SKM-1 (cell line): ENCODE data around the gene SERINC4.

ENCODE experiments used
- DNase-seq: peaks from one replicate; lab custom pipeline; 2025; ENCODE audit not compliant: unreplicated experiment; lab: John Stamatoyannopoulos, UW

SERINC4 gene

DNA sequence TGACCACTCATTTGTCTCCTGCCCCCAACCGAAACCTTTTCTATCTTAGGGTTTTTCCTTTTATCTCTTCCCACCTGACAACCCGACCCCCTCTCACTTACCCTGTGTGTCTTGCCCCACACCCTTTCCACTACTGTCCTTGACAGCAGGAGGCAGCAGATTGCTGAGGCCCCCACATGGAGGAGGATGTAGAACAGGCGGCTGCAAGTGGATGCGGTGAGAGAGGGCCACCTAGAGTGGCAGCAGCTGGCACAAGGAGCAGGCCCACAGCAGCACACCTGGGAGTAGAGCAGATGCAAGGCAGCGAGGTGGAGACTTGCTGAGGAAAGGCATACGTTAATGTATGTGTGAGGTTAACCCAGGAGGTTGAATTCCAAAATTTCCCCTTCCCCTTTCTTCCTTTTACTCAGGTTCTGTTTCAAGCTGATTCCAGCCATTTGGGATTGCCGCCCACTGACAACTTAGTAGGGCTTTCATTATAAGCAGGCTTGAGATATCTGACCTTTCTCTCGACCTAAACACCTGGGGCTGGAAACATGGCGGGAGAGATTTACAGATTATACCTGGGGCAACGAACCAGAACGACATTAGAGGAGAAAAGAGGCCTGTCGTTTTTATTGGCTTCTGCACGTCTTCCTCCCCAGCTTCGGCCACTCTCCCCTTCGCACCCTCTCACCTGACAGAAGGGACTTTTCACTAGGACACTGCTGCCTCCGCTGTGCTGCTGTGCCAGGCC, 643 bp downstream of the SERINC4 start:
- no peak for DNase-seq

DNA sequence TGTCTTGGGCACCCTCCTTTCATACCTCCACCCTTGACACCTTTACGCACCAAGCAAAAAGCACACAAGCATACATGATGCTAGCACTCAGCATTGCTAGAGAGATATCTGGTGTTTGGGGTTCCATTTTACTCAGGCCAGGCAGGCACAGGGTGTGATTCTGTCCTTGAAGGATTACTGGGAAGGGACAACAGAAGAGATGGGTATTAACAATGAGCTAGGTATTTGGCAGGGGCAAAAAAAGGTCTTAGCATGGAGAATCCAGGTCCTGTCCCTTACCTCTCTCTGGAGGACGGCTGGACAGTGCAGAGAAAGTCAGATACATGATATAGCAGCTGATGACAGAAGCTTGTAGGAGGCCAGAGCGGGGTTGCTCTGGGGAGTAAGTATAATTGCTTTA, 3.5 kb downstream of the SERINC4 start:
- DNase-seq: no peak

DNA sequence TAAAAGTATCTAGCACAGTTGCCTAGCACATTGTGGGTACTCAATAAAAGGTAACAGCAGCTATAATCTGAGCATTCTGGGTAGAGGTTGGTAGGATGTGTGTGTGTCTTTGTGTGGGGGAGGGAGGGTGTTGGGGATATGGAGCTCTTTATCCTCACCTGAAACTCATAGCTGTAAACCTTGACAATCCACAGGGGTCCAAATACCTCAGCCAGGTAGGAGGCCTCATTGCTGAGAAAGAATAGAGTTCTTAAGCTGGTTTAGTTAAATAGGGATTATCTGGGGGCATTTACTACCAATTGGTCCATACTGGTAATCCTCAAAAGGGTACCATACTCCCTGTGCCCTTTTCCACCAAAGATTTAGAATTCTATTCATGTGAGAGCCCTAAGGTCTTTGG, 4.0 kb downstream of the SERINC4 start:
- no peak for DNase-seq

DNA sequence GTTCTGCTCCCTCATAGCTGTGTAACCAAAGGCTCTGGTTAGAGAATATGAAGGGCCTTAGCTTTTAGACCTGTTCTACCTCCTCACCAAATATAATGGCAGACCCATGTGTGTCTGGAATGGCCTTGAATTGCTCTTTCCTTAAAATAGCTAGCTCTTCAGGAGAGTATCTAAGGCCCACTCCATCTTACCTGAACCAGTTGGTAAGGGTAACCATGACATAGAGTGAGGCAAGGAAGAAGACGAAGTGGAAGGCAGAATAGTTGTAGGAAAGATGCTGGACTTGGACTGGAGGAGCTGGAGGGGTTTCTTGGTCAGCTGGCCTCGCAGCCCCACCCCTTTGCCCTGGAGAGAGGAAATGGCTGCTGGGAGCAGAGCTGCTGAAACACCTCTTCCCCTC, 4.8 kb downstream of the SERINC4 start:
- DNase-seq: no peak

DNA sequence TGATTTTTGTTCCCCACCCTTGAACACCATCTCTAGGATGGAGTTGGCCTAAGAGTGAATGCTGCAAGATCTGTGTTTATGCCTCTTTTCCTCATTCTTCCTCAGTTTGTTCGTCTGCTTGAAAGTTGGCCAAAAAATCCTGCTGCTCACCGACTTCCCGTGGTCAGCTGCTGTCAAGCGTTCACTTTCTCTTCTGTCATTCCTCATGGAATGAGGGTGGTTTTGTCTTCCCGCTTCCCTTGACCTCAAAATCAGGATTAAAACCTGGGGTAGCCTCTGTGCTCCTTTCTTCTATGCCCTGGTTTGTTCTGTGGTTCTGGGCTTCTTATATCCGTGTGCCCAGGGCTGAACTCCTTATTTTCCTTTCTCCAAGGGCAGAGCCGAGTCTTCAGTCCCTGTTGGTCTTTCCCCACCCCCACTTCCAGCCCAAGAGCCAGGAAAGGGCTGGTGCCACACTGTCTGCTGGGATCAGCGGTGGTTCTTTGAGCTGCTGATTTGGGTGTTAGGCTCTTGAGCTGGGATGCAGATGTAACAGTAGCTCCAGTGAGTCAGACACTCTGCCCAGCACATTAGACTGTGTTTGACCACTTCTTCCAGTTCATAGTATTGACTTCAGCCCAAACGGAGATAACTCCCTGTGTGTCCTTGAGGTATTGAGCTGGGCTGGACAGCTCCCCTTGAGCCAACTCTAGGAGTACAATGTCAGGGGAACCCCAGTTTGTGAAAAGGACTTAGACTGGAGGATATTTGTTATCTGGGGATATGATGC, 5.6 kb downstream of the SERINC4 start:
- no peak for DNase-seq

DNA sequence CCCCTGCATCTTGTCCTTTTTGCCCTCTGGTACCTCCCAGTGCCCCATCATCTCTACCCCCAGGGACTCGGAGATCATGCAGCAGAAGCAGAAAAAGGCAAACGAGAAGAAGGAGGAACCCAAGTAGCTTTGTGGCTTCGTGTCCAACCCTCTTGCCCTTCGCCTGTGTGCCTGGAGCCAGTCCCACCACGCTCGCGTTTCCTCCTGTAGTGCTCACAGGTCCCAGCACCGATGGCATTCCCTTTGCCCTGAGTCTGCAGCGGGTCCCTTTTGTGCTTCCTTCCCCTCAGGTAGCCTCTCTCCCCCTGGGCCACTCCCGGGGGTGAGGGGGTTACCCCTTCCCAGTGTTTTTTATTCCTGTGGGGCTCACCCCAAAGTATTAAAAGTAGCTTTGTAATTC, 6.4 kb downstream of the SERINC4 start:
- DNase-seq: no peak

DNA sequence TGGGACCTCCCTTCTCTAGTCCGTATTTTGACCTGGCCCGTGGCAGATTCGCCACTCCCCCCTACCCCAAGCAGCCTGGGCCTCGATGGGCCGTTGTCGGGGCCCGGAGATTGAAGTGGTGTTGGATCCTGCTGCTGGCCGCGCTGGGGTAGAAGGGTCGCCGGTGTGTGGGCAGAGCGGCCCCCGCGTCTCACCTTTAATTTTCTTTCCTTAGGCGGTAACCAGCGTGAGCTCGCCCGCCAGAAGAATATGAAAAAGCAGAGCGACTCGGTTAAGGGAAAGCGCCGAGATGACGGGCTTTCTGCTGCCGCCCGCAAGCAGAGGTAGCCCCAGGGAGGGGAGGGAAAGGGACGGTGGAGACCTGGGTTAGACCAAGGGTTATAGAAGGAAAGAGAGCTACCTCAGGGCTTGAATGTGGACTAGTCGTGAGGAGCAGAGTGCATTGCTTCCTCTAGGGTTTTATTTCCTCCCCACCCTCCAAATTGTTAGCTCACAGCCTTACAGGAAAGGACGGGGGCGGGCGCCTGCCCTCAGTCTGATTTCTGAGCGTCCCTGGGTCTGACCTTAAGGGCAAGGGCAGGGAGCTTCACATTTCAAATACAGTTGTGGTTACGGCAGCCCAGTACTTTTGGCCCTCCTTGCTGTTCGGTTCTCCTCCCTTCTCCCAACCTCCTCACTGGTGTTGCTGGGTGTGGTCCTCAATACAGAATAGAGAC, 7.1 kb downstream of the SERINC4 start:
- DNase-seq: no peak

DNA sequence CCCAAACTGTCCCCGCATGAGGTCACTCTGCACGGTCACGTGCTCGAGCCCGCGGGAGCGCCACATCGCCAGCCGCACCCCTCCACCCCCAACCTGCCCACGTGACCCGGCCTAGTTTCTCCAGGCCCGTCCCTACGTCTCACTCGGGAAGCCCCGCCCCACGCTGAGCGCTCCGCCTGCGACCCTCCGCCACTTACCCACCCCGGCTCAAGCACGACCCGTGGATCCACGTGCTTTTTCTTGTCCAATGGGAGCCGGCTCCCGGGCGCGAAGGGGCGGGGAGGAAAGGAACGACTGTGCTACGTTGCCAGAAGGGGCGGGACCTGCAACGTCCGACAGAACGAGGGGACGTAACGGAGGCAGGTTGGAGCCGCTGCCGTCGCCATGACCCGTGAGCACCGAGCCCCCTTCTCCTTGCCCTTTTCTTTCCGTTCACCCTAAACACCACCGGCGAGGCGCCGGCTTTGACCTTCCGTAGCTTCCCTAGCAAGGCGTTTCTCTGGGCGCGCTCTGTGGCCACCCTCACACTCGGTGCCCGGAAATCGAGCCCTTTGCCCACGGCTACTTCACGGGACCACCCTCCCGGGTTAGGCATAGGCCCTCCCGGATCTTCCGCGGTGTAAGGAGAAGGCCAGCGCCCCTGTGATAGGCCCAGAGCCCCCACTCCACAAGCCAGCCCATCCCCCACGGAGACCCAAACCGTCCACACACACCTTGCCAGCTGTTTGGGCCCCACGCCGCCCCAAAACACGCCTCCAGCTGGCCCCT, 7.8 kb downstream of the SERINC4 start, which contains the start of gene SERF2:
SERF2 (plus strand) TSS at position 328 of the 768 bp plus-strand sequence; CDS start at position 385, 57 bp downstream.
- DNase-seq: peak; percentile 93

DNA sequence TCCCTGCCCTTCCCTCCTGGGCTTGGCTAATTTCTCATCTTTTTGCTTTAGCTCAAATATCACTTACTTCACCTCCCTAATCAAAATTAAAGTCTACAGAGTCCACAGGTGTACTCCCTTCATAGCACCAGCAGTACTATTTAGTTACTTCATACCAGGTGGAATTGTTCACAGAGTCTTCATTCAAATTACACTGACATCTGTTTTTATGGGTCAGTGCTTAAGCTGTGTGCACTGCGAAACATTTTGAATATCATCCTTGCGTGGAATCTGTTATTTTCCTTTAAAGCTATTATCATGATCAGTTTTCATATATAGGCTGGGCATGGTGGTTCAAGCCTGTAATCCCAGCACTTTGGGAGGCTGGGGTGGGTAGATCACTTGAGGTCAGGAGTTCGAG, 10.6 kb downstream of the SERINC4 start:
- no peak for DNase-seq

DNA sequence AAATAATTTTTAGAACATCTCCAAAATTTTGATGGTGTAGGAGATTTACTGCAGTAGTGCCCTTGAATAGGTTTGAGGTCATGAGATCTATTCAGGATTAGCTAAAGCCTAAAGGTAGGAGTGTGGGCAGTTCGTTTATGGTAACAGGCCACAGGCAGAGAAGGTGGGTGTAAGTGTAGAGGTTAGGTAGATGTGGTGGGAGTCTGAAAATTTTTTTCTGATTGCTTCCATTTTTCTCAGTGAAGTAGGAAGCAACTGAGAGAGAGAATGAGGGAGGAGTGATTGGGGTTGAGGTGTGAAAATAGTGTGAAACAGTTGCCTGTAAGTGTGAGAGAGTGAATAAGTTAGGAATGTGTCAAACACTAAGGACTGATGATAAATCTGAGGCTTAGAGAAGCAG, 21.0 kb downstream of the SERINC4 start:
- DNase-seq: no peak

DNA sequence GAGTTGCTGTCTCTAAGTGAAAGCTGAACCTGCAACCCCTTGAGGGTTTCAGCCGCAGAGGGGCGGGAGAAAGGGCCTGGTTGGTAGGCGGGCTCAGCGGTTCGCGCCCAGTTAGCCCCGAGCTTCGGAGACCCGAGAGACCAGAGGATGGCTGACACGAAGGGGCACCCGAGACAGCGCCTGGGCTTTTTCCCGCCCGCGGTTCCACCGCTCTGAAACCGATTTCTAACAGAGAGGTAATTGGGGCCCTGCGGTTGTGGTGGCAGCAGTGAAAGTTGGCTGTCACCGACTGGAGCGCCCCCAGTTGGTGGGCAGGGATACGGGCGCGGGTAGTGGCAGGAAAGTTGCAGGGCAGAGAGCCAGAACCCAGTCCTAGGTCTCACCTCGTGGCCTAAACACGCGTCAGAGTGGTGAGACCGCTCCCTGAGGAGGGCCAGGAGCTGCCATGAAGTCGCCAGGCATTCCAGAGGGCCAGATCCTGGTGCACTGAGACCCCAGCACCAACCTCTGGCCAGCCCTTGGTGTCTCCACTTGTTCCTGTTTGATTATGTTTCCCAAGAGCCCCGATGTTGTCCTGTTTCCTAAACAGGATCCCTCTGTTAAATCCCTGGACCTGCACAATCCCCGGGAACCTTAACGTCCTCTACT, 22.6 kb downstream of the SERINC4 start:
- DNase-seq: peak; percentile 69

DNA sequence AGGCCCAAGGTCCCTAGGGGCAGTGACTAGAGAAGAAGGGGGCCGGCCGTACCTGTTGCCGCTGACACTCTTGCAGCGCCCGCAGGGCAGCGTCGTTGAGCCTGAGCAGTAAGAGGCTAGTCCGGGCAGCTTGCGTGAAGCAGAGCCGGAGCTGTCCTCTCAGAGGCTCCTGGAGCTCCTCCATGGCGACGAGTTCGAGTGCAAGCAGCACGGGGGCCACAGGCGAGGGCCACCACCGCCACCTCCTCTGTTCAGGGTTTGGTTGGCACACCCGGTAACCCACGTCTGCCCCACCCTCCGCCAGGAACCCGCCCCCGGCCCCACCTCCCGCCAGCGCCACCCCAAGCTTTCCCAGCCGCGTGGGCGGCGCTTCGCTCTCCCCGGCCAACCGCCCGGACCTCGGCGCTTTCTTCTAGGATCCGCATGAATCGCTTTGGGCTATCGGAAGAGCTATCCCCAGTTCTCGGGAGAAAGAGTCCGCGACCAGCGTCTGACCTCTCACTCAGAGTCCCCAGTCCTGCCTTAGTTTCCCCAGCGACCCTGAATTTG, 23.2 kb downstream of the SERINC4 start, which contains the start of gene ELL3:
ELL3 (minus strand) TSS at position 249 of the 549 bp plus-strand sequence; CDS start at position 184, 65 bp downstream.
- DNase-seq: peak; percentile 63

DNA sequence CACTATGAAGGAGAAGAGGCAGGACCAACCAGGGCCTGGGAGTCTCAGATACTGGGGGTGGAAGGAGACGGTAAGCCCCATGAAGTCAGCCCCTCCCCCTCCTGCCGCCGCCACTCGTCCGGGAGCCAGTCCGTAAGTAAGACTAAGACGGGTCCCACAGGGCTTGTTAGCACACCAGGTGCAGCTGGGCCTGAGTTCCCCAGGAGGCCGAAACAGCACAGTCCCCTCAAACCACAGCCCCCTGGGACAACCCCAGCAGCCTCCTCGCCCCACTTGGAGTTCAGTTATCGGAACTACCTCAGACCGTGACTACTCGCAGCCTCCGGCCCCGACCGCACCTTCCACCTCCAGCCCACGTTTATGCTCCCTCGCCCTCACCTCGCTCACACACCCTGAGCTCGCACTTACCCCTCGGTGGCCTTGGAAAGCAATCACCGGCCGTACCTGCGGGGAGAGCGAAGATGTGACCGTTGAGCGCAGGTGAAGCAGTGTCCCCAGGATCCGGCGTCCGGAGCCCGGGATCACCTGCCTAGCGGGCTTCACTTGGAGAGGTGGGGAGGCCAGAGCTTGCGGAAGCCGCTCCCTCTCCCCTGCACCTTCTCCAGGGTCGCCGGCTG, 23.8 kb downstream of the SERINC4 start:
- DNase-seq: no peak

DNA sequence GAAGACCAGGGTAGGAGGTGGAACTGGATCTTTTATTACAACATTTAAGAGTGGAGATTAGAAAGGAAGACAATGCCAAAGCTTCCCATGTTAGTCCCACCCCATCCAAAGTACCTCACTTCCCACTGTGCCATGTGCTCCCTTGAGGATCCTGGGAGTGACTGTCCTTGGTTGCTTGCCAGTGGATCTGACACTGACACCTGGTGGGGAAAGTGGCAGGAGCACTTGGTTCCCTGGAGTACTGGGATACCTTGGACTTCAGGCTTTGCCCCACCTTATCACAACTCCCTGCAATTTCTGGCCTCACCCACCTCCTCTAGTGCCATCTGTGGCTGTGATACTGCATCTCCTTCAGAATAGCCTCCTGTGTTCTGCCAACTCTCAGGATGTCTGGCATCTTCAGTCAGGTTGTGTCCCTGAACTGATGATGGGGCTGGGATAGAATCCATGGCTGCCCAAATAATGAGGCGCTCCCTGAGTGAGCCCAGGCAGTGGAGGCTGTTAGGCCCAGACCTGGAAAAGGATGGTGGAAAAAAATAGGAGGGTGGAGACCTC, 24.5 kb downstream of the SERINC4 start:
- no peak for DNase-seq

DNA sequence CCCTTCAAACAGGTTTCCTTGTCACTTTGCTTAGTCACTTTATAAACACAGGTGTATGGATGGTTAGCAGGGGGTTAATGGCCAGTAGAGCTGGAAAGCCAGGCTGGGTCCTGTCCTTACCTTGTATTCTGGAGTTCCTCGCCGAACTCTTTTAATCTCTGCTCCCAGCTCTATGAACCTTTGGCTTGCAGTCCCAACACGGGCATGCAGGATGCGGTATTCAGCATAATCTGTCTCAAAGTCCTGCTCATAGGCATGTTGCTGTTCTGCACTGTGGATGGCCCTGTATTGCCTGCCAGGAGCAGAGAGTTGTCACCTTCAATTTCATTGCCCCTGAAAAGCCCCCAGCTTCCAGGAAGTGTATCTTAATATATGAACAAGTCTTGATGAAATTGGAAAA, 26.0 kb downstream of the SERINC4 start:
- no peak for DNase-seq

DNA sequence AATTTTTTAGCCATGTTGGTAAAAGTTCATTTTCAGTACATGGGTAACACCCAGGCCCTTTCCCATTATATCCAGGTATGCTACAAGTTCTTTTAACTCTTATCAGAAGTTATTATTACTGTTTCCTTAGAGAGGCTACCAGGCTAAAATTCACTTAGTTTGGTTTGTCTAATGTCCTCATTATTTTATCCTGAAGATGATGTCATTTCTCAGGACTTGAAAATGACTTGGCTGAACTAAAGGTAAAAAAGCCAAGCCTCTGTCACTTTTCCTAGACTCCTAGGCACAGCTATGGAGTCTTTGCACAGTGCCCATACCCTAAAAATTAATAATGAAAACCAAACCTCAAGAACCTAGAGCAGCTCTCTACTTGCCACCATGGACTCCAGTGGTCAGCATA, 27.4 kb downstream of the SERINC4 start:
- no peak for DNase-seq

DNA sequence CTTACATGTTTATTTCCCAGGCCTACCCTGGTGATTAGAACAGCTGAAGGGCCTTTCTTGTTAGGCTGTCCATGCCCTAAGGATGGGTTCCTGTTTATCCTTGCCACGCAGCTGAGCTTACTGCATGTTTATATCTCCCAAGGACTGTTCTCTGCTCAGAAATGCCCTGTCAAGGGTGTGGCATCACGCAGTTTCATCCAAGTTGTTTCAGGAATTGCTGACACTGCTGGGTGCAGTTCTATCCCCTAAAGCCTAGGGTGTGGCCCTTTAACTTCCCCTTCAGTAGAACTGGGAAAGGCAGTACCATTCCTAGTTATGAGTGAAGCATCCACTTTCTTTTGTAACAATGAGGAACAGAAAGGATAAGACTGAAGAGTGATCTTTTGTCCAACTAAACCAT, 28.2 kb downstream of the SERINC4 start:
- DNase-seq: no peak

DNA sequence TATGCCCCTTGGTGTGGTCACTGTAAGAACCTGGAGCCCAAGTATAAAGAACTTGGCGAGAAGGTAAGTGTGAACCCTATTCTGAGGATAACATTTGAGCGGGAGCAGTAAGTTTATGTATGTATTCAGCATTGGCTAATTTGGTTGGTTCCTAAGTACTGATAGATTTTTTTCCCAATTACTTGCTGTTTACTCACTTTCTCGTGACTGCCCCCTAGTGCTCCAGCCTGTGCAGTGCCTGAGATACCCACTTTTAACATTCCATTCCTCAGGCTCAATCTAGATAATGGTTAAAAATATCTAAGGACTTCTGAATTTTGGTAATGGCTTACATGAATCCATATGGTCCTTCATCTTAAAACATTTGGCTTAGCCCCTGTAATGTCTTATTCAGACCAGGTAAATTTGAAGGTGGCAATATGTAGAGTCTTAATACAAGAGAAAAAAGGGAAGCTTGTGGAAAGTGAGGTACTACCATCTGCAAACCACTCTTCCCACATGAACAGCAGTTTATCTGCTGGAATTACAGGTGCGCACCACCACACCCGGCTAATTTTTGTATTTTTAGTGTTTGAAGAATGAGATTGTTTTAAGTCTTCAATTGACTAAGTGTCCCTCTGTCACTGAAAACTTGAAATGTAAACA, 30.3 kb downstream of the SERINC4 start:
- DNase-seq: peak; percentile 68
